Measurements from ENCODE around the gene CCL23.
A peak's percentile ranks its signal among the peaks of the same experiment; 100 is the strongest.
"Not testable (repeated sequence)": the region's sequence is repeated elsewhere in the genome, so short reads cannot be mapped to it uniquely, and the experiment has no call there.

CCL23 gene

DNA sequence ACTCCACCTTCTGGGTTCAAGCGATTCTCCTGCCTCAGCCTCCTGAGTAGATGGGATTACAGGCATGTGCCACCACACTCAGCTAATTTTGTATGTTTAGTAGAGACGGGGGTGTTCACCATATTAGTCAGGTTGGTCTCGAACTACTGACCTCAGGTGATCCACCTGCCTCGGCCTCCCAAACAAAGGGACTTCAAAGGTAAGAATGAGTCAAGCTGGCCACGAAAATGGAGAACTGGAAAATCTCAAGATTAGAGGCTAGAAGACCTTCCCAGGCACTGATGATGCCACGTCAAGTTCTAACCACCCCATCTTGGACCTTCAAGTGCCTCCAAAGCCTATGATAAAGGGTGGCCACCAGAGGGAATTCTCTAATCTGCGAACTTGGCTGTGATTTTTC lies 15.1 kb downstream of the CCL23 start:
- DNase-seq, result no peak

DNA sequence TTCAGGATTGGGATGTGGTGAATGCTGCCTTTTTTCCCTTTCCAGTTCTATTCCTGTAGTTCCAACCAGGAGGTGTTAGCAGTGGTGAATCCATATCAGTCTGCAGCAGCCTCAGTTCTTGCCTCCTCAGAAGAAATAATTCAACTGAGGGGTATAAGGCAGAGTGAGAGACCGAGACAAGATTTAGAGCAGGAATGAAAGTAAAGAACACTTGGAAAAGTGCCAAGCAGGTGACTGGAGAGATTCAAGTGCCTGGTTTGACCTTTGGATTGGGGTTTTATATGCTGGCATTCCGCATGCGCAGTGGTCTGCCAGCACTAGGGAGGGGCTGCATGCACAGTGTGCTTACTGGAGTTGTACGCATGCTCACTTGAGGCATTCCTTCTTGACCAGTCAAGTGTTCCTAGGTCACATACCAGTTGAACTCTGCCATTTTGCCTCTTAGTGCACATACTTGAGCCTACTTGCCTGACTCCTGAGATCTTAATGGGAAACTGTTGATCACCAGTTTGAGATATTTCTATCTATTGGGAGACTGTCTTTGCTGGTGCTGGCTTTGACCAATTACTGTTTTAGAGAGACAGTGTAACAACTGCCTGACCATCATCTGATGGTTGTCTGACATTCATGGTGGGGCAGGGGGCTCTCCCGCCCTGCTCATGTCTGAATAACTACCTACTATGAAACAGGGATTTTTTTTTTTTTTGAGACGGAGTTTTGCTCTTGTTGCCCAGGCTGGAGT lies 15.7 kb downstream of the CCL23 start:
- no peak for DNase-seq

DNA sequence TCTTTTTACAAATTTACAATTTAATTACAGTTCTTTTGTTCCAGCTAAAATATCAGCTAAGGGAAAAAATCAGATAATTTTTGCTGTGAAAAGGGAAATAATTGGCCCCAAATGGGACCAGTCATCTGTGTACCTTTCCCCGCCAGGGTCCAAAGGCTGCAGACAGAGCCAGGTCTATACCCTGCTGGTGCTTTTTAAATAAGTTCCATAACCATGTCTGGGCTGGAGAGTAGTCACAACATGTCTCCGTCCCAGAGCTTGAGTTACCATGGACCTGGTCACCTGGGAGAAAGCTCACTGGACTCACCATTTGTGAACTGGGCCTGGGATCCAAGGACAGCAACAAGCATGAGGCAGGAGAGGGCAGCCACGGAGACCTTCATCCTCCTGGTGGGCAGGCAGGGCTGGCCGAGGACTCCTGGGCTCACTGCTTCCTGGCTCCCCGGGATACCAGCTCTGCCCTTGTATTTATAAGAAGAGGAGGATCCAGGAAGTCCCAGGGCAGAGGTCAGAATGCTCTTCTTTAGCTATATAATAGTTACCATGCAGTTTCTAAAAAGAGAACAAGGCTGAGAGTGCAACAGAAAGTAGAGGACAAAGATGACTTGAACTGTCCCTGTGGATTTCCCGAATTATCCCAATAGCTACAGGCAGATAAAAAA lies 16.5 kb downstream of the CCL23 start, which contains the start of gene CCL15:
TSS of gene CCL15 (minus strand) at position 444 of the 662 bp plus-strand sequence. CDS start at position 383, 61 bp downstream.
- no peak for DNase-seq

DNA sequence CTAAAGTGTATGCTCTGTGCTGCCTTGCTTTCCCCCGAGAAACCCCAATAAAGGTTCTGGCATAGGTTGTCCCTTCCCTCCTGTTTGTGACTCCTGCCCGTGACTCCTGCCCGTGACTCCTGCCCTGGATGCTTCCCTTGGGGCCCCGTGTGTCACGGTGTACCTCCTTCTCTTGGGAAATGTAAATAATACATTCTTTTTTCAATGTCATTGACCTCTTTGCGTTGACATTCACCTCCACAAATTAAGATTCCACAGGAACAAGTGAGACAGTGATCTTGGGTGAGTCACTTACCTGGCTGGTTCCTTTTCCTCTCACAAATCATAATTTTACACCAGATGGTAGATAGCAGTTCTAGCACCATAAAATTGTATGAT lies 17.1 kb downstream of the CCL23 start:
- DNase-seq, result no peak

GRCh38 chr17:35998756-35999155 lies 19.0 kb downstream of the CCL23 start:
- DNase-seq, result no peak

GRCh38 chr17:35998018-35998545 lies 19.7 kb downstream of the CCL23 start:
- no peak for DNase-seq

DNA sequence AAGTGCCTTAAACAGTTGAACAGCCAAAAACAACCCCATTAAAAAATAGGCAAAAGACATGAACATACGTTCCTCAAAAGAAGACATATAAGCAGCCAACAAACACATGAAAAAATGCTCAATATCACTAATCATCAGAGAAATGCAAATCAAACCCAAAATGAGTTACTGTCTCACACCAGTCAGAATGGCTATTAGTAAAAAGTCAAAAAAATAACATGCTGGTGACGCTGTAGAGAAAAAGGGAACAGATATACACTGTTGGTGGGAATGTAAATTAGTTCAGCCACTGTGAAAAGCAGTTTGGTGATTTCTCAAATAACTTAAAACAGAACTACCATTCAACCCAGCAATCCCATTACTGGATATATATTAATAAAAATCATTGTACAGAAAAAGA lies 22.4 kb downstream of the CCL23 start:
- DNase-seq, result not testable (repeated sequence)

- peak; percentile 19 for DNase-seq
Observed at GRCh38 chr17:35991075-35991474, 26.7 kb downstream of the CCL23 start.

GRCh38 chr17:35988164-35988563 lies 29.6 kb downstream of the CCL23 start:
- no peak for DNase-seq

DNA sequence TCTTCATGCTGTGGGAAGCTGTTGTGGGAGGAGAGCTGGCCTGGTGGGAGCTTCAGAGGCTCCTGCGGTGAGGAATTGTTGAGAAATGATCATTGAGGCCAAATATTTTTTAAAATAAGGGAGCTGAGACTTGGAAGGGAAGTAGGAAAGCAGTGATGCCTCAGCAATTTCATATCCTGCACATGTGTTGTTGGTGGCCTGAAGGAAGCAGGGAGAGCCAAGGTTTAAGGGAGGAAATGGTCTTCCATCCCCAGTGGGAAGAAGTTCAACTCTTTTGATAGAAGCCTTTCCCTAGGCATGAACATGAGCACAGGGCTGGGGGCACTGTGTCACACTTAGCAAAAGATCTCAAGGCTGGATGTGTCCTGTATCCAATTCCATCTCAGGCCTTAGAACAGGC lies 31.1 kb downstream of the CCL23 start, which contains the start of gene CCL14:
TSS of gene CCL14 (minus strand) at position 87 of the 400 bp plus-strand sequence. CDS start at position 7, 80 bp downstream.
- no peak for DNase-seq

DNA sequence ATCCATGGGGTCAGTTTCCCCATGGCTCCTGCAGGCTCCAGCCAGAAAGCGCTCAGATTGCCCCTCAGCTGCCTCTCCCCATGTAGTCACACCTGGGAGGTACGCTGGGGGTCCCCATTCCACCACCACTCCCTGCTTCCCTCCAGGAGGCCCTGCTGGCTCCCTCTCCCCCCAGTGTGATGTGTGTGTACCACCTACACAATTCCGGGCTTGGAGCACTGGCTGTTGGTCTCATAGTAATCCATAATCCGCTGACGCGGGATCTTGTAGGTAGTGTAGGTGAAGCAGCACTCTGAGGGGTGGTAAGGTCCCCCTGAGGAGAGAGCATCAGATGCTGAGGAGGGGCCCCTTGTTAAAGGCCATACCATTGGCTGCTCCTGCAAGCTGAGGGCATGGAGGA lies 33.6 kb downstream of the CCL23 start:
- no peak for DNase-seq

DNA sequence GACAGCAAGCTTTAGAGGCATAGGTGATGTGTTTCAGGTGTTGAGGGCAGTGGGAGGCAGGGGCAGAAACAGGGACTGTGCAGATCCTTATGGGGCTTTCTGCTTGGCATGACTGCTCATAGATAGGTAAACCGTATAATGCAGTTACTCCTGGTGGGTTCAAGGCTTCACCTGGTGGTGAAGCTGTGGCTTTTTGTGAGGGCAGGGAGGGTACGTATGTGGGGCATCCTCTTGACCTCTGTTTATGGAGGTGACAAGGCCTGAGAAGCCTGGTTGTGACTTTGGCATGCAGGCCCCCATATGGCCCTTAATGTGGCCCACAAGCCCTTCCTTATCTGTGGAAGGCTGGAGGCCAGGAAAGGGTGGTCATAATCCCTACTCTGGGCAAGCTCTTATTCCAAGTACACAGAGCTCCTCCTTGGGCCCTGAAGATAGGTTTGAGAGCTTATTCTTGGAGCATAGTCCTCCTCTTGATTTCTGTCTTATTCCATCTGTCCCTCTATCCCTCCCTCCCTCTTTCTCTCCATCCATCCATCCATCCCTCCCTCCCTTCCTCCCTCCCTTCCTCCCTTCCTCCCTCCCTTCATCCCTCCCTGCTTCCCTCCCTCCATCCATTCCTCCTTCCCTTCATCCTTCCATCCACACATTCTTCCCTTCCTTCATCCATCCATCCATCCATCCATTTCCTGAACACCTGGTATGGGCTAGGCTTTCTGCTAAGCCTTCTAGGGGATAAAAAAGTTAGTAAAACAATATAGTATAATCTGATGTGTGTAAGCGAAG lies 35.2 kb downstream of the CCL23 start:
- no peak for DNase-seq

- DNase-seq, result no peak
Observed at GRCh38 chr17:35981908-35982330, 35.9 kb downstream of the CCL23 start.

DNA sequence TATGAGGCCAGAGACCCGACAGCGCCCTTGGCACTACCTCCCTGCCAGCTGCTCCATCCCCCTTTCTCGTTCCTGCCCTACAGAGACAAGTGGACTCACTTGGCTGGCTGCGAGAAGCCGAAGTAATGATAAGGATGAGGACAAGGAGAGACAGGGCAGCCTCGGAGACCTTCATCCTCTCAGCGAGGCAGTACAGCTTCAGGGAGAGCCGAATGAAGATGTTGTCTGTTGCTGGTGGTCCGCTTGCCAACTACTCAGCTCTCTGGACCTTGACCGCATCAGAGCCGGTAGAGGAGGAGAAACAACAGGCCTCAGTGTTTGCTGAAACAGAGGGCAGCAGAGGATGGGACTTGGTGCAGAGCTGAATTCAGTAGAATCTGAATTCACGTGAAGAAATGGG lies 36.5 kb downstream of the CCL23 start, which contains the start of gene CCL16:
TSS of gene CCL16 (minus strand) at position 252 of the 400 bp plus-strand sequence. CDS start at position 175, 77 bp downstream.
- DNase-seq, result no peak

DNA sequence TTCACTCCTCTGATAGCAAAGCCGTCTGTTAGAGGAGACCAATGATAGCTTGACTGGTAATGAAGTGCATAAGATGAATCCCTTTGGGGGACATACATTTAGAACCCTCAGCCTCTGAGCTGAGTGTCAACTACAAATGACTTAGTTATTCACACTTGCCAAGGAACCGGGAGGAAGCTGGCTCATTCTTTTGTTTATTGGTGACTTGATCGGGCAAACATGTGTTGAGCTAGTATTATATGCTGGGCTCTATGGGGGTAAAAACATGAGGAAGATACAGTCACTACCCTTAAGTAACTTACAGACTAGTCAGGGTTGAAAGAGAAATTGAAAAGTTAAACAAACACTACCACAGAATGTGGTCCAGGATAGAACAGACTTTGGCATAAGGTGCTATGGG lies 39.4 kb downstream of the CCL23 start:
- DNase-seq, result no peak

DNA sequence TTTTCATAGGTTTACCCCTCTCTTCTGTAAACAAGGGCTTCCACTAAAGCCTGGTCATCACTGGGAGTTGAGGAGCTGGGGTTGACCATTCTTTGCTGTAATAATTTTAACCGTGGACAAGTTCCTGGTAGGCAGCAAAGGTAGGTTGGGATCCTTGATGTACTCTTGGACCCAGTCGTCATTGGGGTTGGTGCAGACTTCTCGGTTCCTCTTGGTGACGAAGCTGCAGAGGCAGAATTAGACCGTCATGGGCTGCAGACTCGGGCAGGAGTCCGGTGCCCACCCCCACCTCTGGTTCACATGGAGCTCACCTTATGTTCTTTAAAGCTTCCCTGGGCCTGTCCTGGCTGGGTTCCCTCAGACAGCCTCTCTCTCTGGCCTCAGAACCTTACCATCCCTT lies 40.3 kb downstream of the CCL23 start:
- no peak for DNase-seq

DNA sequence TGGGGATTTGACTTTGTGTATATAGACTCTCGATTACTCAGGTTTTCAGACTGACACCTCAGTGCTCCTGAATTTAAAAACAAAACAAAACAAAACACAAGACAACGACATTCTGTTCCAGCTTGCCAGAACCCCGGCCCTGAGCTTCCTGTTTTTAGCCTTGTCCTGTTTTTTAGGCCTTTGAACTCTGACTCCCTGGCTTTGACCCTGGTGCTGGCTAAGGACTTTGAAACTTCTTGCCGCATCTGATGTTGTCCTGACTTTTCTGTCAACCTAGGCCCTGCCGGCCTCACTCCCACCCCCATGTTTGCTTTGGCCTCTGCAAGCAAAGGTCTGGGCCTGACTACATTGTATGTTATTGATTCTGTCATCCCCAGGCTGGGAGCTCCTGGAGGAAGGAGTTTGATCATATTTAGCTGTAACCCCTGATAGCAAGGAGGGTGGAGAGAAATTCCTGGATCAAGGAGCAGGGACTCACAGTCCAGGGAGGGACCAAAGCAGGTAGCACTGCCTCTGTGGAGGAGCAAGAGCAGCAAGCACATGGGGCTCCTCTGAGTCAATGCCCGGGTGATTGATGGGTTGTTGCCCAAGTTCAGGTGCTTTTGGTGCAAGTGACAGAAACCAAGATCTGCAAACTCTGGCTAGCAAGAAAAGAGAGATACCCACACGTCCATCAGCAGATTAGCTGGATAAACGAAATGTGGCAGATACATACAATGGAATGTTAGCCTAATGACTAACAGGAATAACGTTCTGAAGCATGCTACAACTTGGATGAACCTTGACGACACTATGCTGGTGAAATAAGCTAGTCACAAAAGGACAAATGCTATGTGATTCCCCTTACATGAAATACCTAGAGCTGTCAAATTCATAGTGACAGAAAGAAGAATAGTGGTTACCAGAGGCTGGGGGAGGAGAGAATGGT lies 44.2 kb downstream of the CCL23 start:
- DNase-seq, result no peak

DNA sequence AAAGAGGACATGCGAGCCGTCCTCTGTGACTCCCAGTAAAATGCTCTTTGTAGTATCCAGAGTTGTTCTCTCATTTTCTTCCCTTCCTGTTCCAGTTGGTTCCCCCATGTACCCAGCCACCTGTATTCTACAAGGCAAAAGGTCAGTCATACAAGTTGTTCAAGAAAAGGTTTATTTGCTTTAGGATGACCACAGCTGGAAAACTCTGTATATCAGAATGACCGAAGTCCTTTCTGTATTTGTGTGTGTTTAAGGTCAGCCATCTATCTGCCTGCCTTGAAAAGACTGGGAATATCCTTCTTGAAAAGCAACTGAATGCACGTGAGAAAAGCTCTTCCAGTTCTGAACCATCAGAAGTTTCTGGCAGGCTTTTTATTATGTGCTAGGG lies 44.8 kb downstream of the CCL23 start:
- DNase-seq, result no peak

DNA sequence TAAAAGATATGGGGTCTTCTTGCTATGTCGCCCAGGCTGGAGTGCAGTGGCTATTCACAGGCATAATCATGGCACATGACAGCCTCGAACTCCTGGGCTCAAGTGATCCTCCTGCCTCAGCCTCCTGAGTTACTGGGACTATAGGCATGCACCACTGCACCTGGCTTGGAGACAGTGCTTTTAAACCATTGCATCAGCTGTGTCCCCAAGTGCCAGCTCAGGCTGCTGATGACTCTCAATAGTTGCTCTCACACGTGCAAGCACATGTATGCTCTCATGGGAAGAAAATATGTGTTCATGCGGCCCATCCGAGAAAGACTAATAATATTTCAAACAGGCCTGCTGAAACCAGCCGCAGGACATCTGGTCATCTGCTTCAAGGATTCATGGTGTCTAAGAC lies 45.2 kb downstream of the CCL23 start:
- DNase-seq, result no peak

DNA sequence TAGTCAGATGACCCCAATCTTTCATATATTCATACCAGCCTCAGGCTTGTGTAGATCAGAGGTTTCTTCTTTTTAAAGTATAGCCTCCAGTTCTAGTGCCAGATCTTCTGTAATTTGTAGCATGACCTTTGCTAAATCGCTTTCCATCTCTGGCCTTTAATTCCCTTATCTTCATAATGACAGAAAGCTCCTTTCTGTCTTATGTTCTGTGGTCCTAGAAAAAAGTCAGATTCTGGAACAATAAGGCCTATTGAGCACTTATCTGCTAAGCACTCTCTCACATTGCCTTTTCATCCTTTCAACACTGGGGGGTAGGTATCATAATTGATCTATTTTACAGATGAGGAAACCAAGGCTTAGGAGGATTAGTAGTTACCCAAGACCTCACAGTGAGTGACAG lies 45.7 kb downstream of the CCL23 start:
- DNase-seq, result no peak

- peak; percentile 90 for DNase-seq
Observed at GRCh38 chr17:35969558-35970380, 48.0 kb downstream of the CCL23 start.
